Calu3 (cell line): Measurements from ENCODE around the gene TSPAN11. TPM values are rescaled to one million over a fixed set of nuclear protein-coding genes. Genes with fewer than 3 reads are reported as not detected.

ENCODE experiments used
- BruUV-seq: library from RNA; stranded (reverse); fragments of 400-500 nt; replicated peaks from 2 replicates; lab custom pipeline; 2021; lab: Mats Ljungman, UMichigan
- CTCF ChIA-PET: fragments of 300-600 bp; sonication (Branson Sonifier 250); formaldehyde crosslinking; loops from one replicate; lab custom pipeline; 2022; ENCODE audit warnings: antibody characterized with exemption; lab: Charles Lee
- DNase-seq: peaks from one replicate; pipeline ENCODE4 v3.0.0; 2022
- H3K27ac Mint-ChIP-seq: one replicate; pipeline ENCODE4 v1.8.0; 2022; ENCODE audit warnings: mixed read lengths; ENCODE audit not compliant: unreplicated experiment
- H3K27me3 Mint-ChIP-seq: one replicate; pipeline ENCODE4 v1.8.0; 2022; ENCODE audit warnings: mixed read lengths; ENCODE audit not compliant: unreplicated experiment
- H3K36me3 Mint-ChIP-seq: one replicate; pipeline ENCODE4 v1.8.0; 2022; ENCODE audit warnings: mild to moderate bottlenecking, moderate library complexity, mixed read lengths; ENCODE audit not compliant: insufficient read depth, unreplicated experiment
- H3K4me1 Mint-ChIP-seq: one replicate; pipeline ENCODE4 v1.8.0; 2022; ENCODE audit warnings: mild to moderate bottlenecking, low read depth, mixed read lengths; ENCODE audit not compliant: unreplicated experiment
- H3K4me3 Mint-ChIP-seq: one replicate; pipeline ENCODE4 v1.8.0; 2022; ENCODE audit warnings: mild to moderate bottlenecking, low read depth, moderate library complexity, mixed read lengths; ENCODE audit not compliant: unreplicated experiment
- H3K9me3 Mint-ChIP-seq: one replicate; pipeline ENCODE4 v1.8.0; 2022; ENCODE audit warnings: low read depth, mixed read lengths; ENCODE audit not compliant: unreplicated experiment
- CTCF ChIP-seq: fragments of 200-600 bp; IDR thresholded peaks from one replicate; pipeline ENCODE4 v1.8.0; 2022; ENCODE audit warnings: antibody characterized with exemption; ENCODE audit not compliant: unreplicated experiment
- intact Hi-C: fragments of 100-400 bp; cut with micrococcal nuclease; formaldehyde crosslinking; loops from one replicate; pipeline ENCODE4 v1.10.0; 2022; ENCODE audit not compliant: unreplicated experiment
- total RNA-seq: library from RNA; stranded (reverse); gene quantifications from 2 replicates; pipeline ENCODE4 v1.2.3, GENCODE V29; 2022

Gene TSPAN11
- total RNA-seq, 1 experiment from 2014 or later: not detected

- intact Hi-C loops: no loop called here
- CTCF ChIA-PET: no interaction called here
- no TSS peak for BruUV-seq
- peak; percentile 19 for DNase-seq
- no peak for TF ChIP-seq CTCF
- no peak overlapping the region for H3K27ac Mint-ChIP-seq
- no peak overlapping the region for H3K4me3 Mint-ChIP-seq
- H3K36me3 Mint-ChIP-seq: no peaks in the 10 kb centered on the region
- H3K9me3 Mint-ChIP-seq: no peaks in the 10 kb centered on the region
- no peaks in the 10 kb centered on the region for H3K4me1 Mint-ChIP-seq
- H3K27me3 Mint-ChIP-seq: no peaks in the 10 kb centered on the region
Observed at GRCh38 chr12:31034372-31034771, 107.8 kb downstream of the TSPAN11 start.

- Mint-ChIP-seq H3K4me1 (no peaks in the 10 kb centered on the region), H3K4me3 (no peak overlapping the region), H3K9me3 (no peaks in the 10 kb centered on the region), H3K27me3 (no peaks in the 10 kb centered on the region), H3K36me3 (no peaks in the 10 kb centered on the region), H3K27ac (no peak overlapping the region)
- BruUV-seq: no TSS peak
- CTCF ChIA-PET: no interaction called here
- no peak for TF ChIP-seq CTCF
- intact Hi-C loops: no loop called here
- no peak for DNase-seq
Observed at GRCh38 chr12:31035226-31035625, 108.7 kb downstream of the TSPAN11 start.

- BruUV-seq: no TSS peak
- no peak for TF ChIP-seq CTCF
- Mint-ChIP-seq H3K4me3 (no peak overlapping the region), H3K27ac (no peak overlapping the region), H3K9me3 (no peaks in the 10 kb centered on the region), H3K27me3 (no peaks in the 10 kb centered on the region), H3K36me3 (no peaks in the 10 kb centered on the region), H3K4me1 (no peaks in the 10 kb centered on the region)
- no peak for DNase-seq
- CTCF ChIA-PET: no interaction called here
- intact Hi-C loops: no loop called here
Observed at GRCh38 chr12:31035967-31036665, 109.6 kb downstream of the TSPAN11 start.

- Mint-ChIP-seq H3K9me3 (no peaks in the 10 kb centered on the region), H3K4me3 (no peak overlapping the region), H3K27me3 (no peaks in the 10 kb centered on the region), H3K4me1 (no peaks in the 10 kb centered on the region), H3K27ac (no peak overlapping the region), H3K36me3 (no peaks in the 10 kb centered on the region)
- no TSS peak for BruUV-seq
- intact Hi-C loops: no loop called here
- CTCF ChIA-PET: no interaction called here
- TF ChIP-seq CTCF: no peak
- DNase-seq: no peak
Observed at GRCh38 chr12:31037028-31037427, 110.5 kb downstream of the TSPAN11 start.
